HCT116 (cell line): Measurements from ENCODE around the gene GRIPAP1. TPM values are rescaled to one million over a fixed set of nuclear protein-coding genes. Genes with fewer than 3 reads are reported as not detected.
"Not testable (repeated sequence)": the region's sequence is repeated elsewhere in the genome, so short reads cannot be mapped to it uniquely, and the experiment has no call there.

Experiments
- ATAC-seq: fragments of 200-7000 bp; cut with Tn5 transposase; 2 replicates; pipeline ENCODE4 v1.9.1; 2020; ENCODE audit warnings: mild to moderate bottlenecking, moderate library complexity
- BruUV-seq: library from RNA; stranded (reverse); fragments of 400-500 nt; replicated peaks from 2 replicates; lab custom pipeline; 2021; lab: Mats Ljungman, UMichigan
- CTCF ChIA-PET: fragments of 300-600 bp; sonication (Branson Sonifier 250); formaldehyde crosslinking; loops from one replicate; lab custom pipeline; 2021; ENCODE audit warnings: antibody characterized with exemption; lab: Charles Lee
- POLR2A ChIA-PET: fragments of 300-600, 350-600 bp; sonication (Branson Sonifier 250); formaldehyde crosslinking; loops from one replicate; lab custom pipeline; 2021; ENCODE audit warnings: antibody characterized with exemption; lab: Charles Lee
- RAD21 ChIA-PET, 2 experiments: fragments of 300-600 bp; sonication (Branson Sonifier 250); formaldehyde crosslinking; loops; one replicate each; lab custom pipeline; 2023; ENCODE audit warnings: low total read pairs in 2 of 2; ENCODE audit not compliant: uncharacterized antibody in 2 of 2, unreplicated experiment in 2 of 2, low non-redundant PET in 1 of 2; lab: Charles Lee
- DNase-seq: peaks from one replicate; pipeline ENCODE4 v3.0.0-alpha.2; 2010; ENCODE audit warnings: low read depth, low spot score
- H2AFZ ChIP-seq: fragments of 200-600 bp; shearing (Covaris generic), sonication (generic); 2 replicates; pipeline ENCODE4 v1.6.1; 2017; ENCODE audit warnings: low read depth, mixed run types, mixed read lengths, antibody characterized with exemption, low read length; ENCODE audit not compliant: poor library complexity, severe bottlenecking
- H3K27ac ChIP-seq: 2 replicates; pipeline ENCODE4 v1.5.1; 2012; ENCODE audit warnings: low read depth, low read length
- H3K27me3 ChIP-seq: fragments of 200-600 bp; sonication (generic); 2 replicates; pipeline ENCODE4 v1.6.1; 2016; ENCODE audit warnings: mixed run types, low read length, mixed read lengths; ENCODE audit not compliant: insufficient read depth
- H3K36me3 ChIP-seq, 2 experiments: fragments of 200-500 bp in 1 of 2; fragments of 200-600 bp in 1 of 2; sonication (Bioruptor generic) in 1 of 2; sonication (generic) in 1 of 2; 2 replicates each; pipeline versions ENCODE4 v1.5.1 to v1.6.1; 2014 to 2016; ENCODE audit warnings: low read length in 2 of 2, inconsistent platforms in 1 of 2, mixed read lengths in 1 of 2, mixed run types in 1 of 2; ENCODE audit not compliant: insufficient read depth in 2 of 2, control insufficient read depth in 1 of 2
- H3K4me1 ChIP-seq, 2 experiments: fragments of 200-600 bp in 1 of 2; sonication (generic) in 1 of 2; 2 replicates each; pipeline versions ENCODE4 v1.5.1 to v1.6.1; 2012 to 2017; ENCODE audit warnings: low read length in 2 of 2, inconsistent platforms in 1 of 2, mild to moderate bottlenecking in 1 of 2, mixed read lengths in 1 of 2, mixed run types in 1 of 2, moderate library complexity in 1 of 2; ENCODE audit not compliant: insufficient read depth in 2 of 2, control insufficient read depth in 1 of 2
- H3K4me2 ChIP-seq: fragments of 200-600 bp; sonication (generic); 2 replicates; pipeline ENCODE4 v1.6.1; 2017; ENCODE audit warnings: mixed run types, low read length, mixed read lengths
- H3K4me3 ChIP-seq, 2 experiments: fragments of 200-600 bp in 1 of 2; sonication (generic) in 1 of 2; replicated peaks in 1 of 2; 2 replicates each; pipeline ENCODE4 v1.5.1; 2011 to 2016; ENCODE audit warnings: low read length in 2 of 2, control low read depth in 1 of 2, low read depth in 1 of 2, mild to moderate bottlenecking in 1 of 2, mixed read lengths in 1 of 2, mixed run types in 1 of 2
- H3K79me2 ChIP-seq: fragments of 200-600 bp; sonication (generic); 2 replicates; pipeline ENCODE4 v1.6.1; 2017; ENCODE audit warnings: mild to moderate bottlenecking, mixed run types, low read length, moderate library complexity, mixed read lengths; ENCODE audit not compliant: insufficient read depth
- H3K9ac ChIP-seq: fragments of 200-600 bp; sonication (generic); 2 replicates; pipeline ENCODE4 v1.6.1; 2016; ENCODE audit warnings: low read length, mixed read lengths
- H3K9me2 ChIP-seq: fragments of 200-600 bp; sonication (generic), shearing (Covaris generic); 2 replicates; pipeline ENCODE4 v1.6.1; 2017; ENCODE audit warnings: mixed run types, mild to moderate bottlenecking, moderate library complexity; ENCODE audit not compliant: insufficient read depth
- H3K9me3 ChIP-seq, 2 experiments: fragments of 200-500 bp in 1 of 2; fragments of 200-600 bp in 1 of 2; sonication (Bioruptor generic) in 1 of 2; sonication (generic) in 1 of 2; 2 replicates each; pipeline ENCODE4 v1.6.1; 2014 to 2017; ENCODE audit warnings: low read length in 2 of 2, mixed read lengths in 2 of 2, inconsistent platforms in 1 of 2, low read depth in 1 of 2, mild to moderate bottlenecking in 1 of 2, mixed run types in 1 of 2, moderate library complexity in 1 of 2; ENCODE audit not compliant: control insufficient read depth in 1 of 2, insufficient read depth in 1 of 2
- H4K20me1 ChIP-seq: fragments of 200-600 bp; sonication (generic), shearing (Covaris generic); 2 replicates; pipeline ENCODE4 v1.6.1; 2017; ENCODE audit warnings: mixed run types, mild to moderate bottlenecking, moderate library complexity; ENCODE audit not compliant: insufficient read depth
- ATF3 ChIP-seq: IDR thresholded peaks from 2 replicates; pipeline ENCODE4 v1.6.1; 2012
- CEBPB ChIP-seq: IDR thresholded peaks from 2 replicates; pipeline ENCODE4 v1.6.1; 2012; ENCODE audit warnings: low read depth
- ELF1 ChIP-seq: IDR thresholded peaks from 2 replicates; pipeline ENCODE4 v1.6.1; 2012; ENCODE audit warnings: low read depth, borderline replicate concordance
- EZH2phosphoT487 ChIP-seq: fragments of 200-600 bp; IDR thresholded peaks from 2 replicates; pipeline ENCODE4 v1.6.1; 2018; ENCODE audit warnings: antibody characterized with exemption, borderline replicate concordance
- MAX ChIP-seq: IDR thresholded peaks from 2 replicates; pipeline ENCODE4 v1.6.1; 2012
- POLR2A ChIP-seq: IDR thresholded peaks from 2 replicates; pipeline ENCODE4 v1.7.0; 2011; ENCODE audit warnings: borderline replicate concordance; ENCODE audit not compliant: insufficient read depth, insufficient read length; ENCODE audit errors: extremely low read depth
- RAD21 ChIP-seq: IDR thresholded peaks from 2 replicates; pipeline ENCODE4 v1.6.1; 2012; ENCODE audit warnings: low read depth, mild to moderate bottlenecking
- SIN3A ChIP-seq: IDR thresholded peaks from 2 replicates; pipeline ENCODE4 v1.6.1; 2012; ENCODE audit warnings: low read depth
- SRF ChIP-seq: IDR thresholded peaks from 2 replicates; pipeline ENCODE4 v1.6.1; 2012; ENCODE audit warnings: low read depth
- ZNF274 ChIP-seq: fragments of 200-500 bp; sonication (Bioruptor generic); IDR thresholded peaks from 2 replicates; pipeline ENCODE4 v1.6.1; 2014; ENCODE audit warnings: mild to moderate bottlenecking, low read depth, low read length, inconsistent platforms
- intact Hi-C: fragments of 100-400 bp; cut with micrococcal nuclease; formaldehyde crosslinking; loops from 2 replicates; pipeline ENCODE4 v1.10.0; 2022
- total RNA-seq: library from RNA; stranded (reverse); gene quantifications from one replicate; pipeline ENCODE4 v1.2.1, GENCODE V29; 2021; ENCODE audit not compliant: unreplicated experiment

GRIPAP1 gene
- total RNA-seq, 1 experiment from 2014 or later: 39.4 TPM

- no peak overlapping the region for H3K27ac ChIP-seq
- no peak overlapping the region for H3K4me3 ChIP-seq
- no peaks in the 10 kb centered on the region for H4K20me1 ChIP-seq
- no peak overlapping the region for H2AFZ ChIP-seq
- no peaks in the 10 kb centered on the region for H3K79me2 ChIP-seq
- H3K9me2 ChIP-seq: no peaks in the 10 kb centered on the region
- peaks cover 0 to 9% of the 10 kb centered on the region in 2 experiments; a peak in 1 of 4 replicates for H3K36me3 ChIP-seq
- H3K9me3 ChIP-seq: no peaks in the 10 kb centered on the region
- H3K9ac ChIP-seq: no peak overlapping the region
- ChIA-PET CTCF (no interaction called here), RAD21 (no interaction called here)
- BruUV-seq: no TSS peak
- intact Hi-C loops: no loop called here
- no peak overlapping the region for H3K4me2 ChIP-seq
- no peaks in the 10 kb centered on the region for H3K4me1 ChIP-seq
- no peak for TF ChIP-seq RAD21
- TF ChIP-seq ZNF274: no peak
- no peak for TF ChIP-seq MAX
- no peak for TF ChIP-seq ATF3
- TF ChIP-seq SRF: no peak
- no peak for TF ChIP-seq SIN3A
- no peak for TF ChIP-seq ELF1
- no peak for TF ChIP-seq CEBPB
- no peak for TF ChIP-seq POLR2A
- no peak for TF ChIP-seq EZH2phosphoT487
- TF ChIP-seq, all 23 proteins: peak for 0
- no peaks in the 10 kb centered on the region for H3K27me3 ChIP-seq
- DNase-seq: no peak
- POLR2A ChIA-PET: no interaction called here
- ATAC-seq: no peak
Observed at GRCh38 chrX:48981178-48981577, 20.9 kb downstream of the GRIPAP1 start.

GRCh38 chrX:48980341-48980740 is 21.7 kb downstream of the GRIPAP1 start:
- H3K9ac ChIP-seq, BruUV-seq, H3K9me2 ChIP-seq, H3K4me1 ChIP-seq, H3K4me2 ChIP-seq, H3K79me2 ChIP-seq, DNase-seq, H3K27ac ChIP-seq, H2AFZ ChIP-seq, RAD21 ChIA-PET, H4K20me1 ChIP-seq, H3K9me3 ChIP-seq, intact Hi-C loops, POLR2A ChIA-PET, ATAC-seq, H3K4me3 ChIP-seq, H3K36me3 ChIP-seq, H3K27me3 ChIP-seq, CTCF ChIA-PET: not testable (repeated sequence)
